Measurements from ENCODE around the gene CEP350.

Gene CEP350

GRCh38 chr1:179954493-179955286 is at the start of gene CEP350:
CEP350 (plus strand) TSS chr1:179954810; CDS start chr1:179986182, 31,372 bp downstream.
- DNase-seq, result peak; percentile 96

- no peak for DNase-seq
These were observed 43.7 kb upstream of the CEP350 start for GRCh38 chr1:179910934-179911333.

GRCh38 chr1:179911812-179912211 is 42.8 kb upstream of the CEP350 start:
- DNase-seq, result no peak

- no peak for DNase-seq
These were observed 36.8 kb upstream of the CEP350 start for GRCh38 chr1:179917601-179918429.

GRCh38 chr1:179921472-179921871 is 33.1 kb upstream of the CEP350 start:
- DNase-seq, result no peak

- DNase-seq, result no peak
These were observed 32.4 kb upstream of the CEP350 start for GRCh38 chr1:179921981-179922872.

GRCh38 chr1:179923029-179923428 is 31.6 kb upstream of the CEP350 start:
- DNase-seq, result no peak

- no peak for DNase-seq
These were observed 30.3 kb upstream of the CEP350 start for GRCh38 chr1:179924268-179924667.

GRCh38 chr1:179925302-179925701 is 29.3 kb upstream of the CEP350 start:
- DNase-seq, result no peak

GRCh38 chr1:179925922-179926849 is 28.4 kb upstream of the CEP350 start:
- DNase-seq, result no peak

GRCh38 chr1:179926850-179927205 is 27.8 kb upstream of the CEP350 start:
- no peak for DNase-seq

GRCh38 chr1:179929955-179930798 is 24.4 kb upstream of the CEP350 start:
- DNase-seq, result no peak

GRCh38 chr1:179930867-179931266 is 23.7 kb upstream of the CEP350 start:
- DNase-seq, result no peak

GRCh38 chr1:179933219-179933618 is 21.4 kb upstream of the CEP350 start:
- no peak for DNase-seq

GRCh38 chr1:179935909-179936496 is 18.6 kb upstream of the CEP350 start:
- DNase-seq, result no peak

GRCh38 chr1:179937668-179938254 is 16.8 kb upstream of the CEP350 start:
- DNase-seq, result no peak

- no peak for DNase-seq
These were observed 15.9 kb upstream of the CEP350 start for GRCh38 chr1:179938752-179939151.

- no peak for DNase-seq
These were observed 14.7 kb upstream of the CEP350 start for GRCh38 chr1:179939941-179940340.

GRCh38 chr1:179941454-179941853 is 13.2 kb upstream of the CEP350 start:
- no peak for DNase-seq

- no peak for DNase-seq
These were observed 4.0 kb upstream of the CEP350 start for GRCh38 chr1:179950651-179951050.

Data from NCI-H1930 (cell line).